CD4-positive, alpha-beta T cell treated with Interleukin-15 for 1 hour (primary cell): Measurements from ENCODE around the gene HEXIM1.

Experiments
- DNase-seq: peaks from one replicate; pipeline ENCODE4 v3.0.0-alpha.2; 2020

Gene HEXIM1, protein sequence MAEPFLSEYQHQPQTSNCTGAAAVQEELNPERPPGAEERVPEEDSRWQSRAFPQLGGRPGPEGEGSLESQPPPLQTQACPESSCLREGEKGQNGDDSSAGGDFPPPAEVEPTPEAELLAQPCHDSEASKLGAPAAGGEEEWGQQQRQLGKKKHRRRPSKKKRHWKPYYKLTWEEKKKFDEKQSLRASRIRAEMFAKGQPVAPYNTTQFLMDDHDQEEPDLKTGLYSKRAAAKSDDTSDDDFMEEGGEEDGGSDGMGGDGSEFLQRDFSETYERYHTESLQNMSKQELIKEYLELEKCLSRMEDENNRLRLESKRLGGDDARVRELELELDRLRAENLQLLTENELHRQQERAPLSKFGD

DNA sequence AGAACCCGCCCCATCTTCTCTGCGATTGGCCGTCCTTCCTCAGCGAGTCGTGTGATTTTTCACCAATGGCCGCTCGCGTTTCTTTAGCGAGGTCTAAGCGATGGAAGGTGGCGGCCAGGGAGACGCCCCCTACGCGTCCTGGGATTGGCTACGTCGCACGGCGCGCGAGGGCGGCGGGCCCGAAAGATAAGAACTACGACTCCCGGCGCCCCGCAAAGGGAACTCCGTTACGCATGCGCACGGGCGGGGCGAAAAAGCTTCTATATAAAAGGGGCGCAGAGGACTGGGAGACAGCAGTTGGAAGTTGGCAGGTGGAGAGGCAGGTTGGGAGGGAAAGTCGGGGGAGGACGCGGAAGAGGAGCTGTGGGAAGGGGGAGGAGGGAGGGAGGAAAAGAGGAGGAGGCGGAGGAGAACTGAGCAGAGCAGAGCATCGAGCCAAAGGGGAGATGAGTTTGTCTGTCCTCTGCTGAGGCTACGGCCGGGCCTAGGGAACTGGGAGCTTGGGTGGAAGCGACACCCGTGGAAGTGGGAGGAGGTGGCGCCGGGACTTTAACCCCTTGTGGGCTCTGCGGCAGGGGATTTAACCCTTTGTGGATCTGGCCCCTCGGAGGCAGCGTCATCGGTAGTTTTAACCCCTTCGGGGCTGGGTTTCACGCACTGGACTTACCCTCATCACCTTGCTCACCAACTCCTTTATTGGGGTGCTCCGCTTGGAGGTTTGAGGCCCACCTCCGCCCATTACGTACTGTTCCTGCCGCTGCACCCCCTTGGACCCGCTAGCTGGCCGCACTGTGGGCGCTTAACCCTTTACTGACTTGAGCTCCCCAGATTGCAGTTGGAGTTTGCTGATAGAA lies at the start of gene HEXIM1:
HEXIM1 (plus strand) TSS at position 293 of the 854 bp plus-strand sequence. CDS start 716 bp downstream, outside the sequence.
- peak; percentile 100 for DNase-seq

DNA sequence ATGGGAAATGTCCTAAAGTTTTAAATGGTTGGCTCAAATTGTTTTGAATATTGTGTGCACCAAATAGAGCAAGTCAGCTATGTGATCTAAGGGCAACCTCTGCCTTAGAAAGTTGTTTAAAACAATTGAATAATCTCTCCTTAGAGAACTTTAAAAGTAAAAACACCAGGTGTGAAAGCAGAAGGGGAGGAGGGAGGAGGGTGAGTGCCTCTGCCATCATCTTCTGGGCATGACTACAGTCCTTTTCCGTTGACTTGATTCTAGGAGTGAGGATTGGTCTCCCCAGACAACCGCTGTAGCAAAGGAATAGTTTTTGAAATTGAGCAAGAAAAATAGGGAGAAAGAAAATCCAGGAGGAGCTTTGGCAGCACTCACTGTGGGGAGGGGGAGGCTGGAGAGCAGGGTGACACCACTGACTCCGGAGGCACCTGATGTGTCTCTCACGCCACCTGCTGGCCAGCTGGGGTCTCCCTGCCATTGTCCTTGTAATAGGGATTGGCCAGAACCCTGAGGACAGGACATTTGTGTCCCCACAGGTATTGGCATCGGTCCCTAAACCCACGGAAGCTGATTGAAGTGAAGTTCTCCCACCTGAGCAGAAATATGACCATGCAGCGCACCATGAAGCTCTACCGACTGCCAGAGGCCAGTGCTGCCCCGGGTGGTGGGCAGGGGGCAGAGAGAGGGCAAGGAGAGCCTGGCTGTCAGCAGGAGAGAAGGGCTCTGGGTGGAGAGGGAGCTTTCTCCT lies 49.2 kb upstream of the HEXIM1 start:
- DNase-seq = peak; percentile 71

DNA sequence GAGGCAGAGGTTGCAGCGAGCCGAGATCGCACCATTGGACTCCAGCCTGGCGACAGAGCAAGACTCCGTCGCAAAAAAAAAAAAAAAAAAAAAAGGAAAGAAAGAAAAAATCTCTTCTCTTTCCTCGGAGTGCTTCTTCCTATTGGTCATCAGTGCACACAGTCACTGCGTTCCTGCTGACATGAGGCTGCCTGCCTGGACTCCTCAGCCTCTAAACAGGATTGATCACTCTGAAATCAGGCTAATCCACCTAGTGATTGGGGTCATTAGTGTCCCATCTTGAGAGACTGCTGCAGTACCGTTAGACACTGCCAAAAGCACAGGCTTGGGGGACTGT lies 46.8 kb upstream of the HEXIM1 start:
- no peak for DNase-seq

DNA sequence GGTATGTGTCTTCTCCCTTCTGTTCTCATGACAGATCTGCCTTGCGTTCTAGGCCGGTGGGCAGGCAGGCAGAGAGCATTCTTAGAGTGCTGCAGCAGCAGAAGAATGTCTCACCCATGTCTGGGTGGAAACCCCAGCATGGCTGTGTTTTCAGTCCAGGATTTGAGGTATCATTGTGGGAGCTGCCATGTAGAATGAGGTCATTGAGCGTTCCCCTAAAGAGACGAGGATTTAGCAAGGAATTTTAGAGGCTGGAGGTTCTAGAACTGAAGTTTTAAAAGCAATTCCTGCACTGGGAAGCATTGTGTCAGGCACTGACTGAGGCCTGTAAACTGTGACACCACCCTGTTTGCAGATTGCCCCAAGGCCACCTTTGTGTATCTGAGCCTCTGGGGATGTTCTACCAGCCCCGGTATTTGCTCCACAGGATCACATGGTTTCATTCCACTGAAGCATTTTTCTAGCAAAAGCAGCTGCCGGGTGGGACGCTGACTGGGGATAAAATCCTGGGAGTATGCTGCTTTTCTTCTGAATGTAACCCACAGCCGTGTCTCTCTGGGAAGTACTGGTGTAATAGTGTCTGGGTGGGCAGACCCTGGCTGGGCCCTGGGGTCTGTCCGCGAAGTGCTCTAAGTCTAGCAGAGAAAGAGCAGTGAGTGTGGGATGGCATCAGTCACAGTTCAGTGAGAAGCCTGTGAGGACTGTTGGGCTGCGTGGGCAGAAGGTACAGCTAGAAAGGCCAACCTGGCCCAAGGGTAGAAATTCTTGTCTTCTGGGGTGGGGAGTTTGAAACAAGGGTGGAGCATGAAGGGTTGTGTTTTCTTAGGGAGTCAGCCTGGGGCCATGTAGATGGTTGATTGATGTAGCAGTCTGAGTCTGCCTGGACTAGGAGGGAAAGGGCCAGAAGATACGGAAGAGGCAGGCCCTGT lies 46.1 kb upstream of the HEXIM1 start:
- no peak for DNase-seq

DNA sequence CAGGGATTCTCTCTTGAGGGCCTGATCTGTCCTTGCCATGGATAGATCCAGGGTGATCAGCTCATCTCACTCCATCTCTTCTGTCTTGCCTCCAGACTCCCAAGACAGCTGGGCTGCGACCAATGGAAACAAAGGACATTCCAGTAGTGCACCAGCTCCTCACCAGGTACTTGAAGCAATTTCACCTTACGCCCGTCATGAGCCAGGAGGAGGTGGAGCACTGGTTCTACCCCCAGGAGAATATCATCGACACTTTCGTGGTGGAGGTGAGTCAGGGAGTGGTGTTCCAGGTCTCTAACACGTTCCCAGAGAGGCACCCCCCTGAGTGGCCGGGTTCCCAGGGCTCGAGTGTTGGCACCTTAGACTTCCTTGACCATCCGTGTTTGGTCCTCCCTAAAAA lies 45.4 kb upstream of the HEXIM1 start:
- no peak for DNase-seq

DNA sequence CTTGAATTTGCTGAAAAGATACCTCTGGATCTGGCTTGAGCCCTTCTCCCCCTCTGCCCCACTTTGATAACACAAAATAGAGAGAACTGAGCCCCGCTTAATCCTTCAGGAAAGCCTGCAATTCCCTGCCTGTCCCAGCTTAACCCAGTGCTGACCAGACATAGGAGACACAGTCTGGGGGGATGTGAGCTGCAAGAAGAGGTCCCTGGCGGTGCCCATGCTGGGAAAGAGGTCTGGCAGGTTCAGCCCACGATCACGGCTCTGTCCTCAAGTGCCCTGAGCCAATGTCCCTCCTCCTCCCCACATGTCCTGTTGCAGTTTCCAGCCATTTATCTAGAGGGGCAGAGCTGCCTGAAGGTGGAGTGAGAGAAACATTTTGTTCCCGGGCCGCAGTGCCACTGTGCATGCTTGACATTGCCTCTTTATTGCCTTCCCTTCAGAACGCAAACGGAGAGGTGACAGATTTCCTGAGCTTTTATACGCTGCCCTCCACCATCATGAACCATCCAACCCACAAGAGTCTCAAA lies 44.9 kb upstream of the HEXIM1 start:
- DNase-seq = no peak

DNA sequence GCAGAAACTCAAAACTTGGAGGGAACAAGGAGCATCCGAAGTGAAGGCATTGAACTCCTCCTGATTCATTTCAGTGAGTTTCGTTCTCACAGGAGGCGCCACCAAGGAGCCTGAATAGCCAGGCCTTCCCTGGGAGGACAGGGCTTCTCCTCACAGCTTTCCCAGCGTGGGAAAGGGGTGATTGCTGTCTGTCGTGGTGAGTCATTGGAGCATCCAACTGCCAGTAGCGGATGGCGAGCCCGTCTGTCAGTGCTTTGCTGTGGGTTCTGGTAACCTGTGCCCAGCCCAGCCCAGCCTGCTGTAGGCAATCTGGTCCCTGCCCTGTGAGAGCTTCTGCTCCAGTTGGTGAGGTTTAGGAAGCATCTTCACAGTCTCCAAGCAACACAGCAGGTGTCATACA lies 44.2 kb upstream of the HEXIM1 start:
- DNase-seq = no peak

DNA sequence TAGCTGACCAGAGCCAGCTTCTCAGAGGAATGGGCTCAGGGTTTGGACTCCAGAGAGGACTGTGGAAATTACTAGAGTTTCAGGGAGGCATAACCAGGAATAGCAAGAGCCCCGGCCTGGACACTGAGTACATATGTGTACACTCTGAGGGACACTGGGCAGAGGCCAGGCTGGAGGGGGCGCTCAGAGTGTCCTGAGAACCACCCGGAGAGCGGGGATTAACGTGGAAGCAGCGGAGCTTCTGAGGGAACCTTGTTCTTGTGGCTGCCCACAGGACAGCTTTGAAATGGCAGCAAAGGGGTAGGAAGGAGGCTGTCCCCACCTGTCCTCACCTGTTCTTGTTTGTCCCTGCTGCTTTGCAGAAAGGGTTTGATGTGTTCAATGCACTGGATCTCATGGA lies 43.8 kb upstream of the HEXIM1 start:
- no peak for DNase-seq

DNA sequence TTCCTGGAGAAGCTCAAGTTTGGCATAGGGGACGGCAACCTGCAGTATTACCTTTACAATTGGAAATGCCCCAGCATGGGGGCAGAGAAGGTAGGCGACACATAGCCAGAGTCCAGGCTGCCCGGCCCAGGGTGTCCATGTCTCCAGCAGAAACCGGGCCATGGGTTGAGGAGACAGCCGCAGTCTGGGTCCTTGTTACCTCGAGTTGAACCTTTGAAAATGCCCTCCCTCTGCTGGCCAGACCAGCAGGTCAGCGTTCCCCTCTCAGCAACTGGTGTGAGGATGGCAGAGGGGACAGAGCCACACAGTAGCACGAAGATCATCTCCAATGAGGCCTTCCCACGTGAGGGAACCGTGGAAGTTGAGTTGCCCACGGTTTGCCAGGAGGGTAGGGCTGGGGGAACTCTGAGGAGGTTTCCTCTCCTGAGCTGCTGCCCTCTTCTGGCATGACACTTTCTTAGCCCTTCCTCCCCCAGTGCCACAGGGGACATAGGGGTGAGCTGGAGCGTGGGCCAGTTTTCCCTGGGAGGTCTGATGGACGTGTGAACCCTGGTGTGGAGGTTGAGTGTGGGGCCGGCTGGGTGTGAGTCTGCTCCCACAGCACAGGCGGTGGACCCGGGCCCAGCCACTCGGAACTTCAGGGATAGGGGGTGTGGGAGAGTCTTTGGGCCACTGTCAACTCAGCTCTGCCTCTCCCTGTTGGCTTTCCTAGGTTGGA lies 43.2 kb upstream of the HEXIM1 start:
- no peak for DNase-seq

DNA sequence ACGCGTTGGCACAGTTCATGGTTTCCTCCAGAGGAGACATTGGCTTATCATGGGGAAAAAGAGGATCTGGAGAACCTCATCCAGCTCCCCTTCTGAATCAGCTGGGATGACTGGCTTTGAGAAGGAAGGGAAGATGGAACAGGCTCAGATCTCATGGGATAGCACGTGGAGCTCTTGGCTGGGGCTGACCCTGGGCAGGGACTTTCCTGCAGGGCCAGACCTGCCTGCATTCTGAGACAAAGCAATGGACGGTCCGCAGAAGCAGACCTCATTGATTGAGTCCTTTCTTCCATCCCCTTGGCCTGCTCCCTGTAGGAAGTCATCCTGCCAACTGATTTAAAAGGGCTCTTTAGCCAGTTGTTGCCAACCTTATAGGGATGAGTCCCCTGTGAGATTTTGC lies 42.2 kb upstream of the HEXIM1 start:
- no peak for DNase-seq

DNA sequence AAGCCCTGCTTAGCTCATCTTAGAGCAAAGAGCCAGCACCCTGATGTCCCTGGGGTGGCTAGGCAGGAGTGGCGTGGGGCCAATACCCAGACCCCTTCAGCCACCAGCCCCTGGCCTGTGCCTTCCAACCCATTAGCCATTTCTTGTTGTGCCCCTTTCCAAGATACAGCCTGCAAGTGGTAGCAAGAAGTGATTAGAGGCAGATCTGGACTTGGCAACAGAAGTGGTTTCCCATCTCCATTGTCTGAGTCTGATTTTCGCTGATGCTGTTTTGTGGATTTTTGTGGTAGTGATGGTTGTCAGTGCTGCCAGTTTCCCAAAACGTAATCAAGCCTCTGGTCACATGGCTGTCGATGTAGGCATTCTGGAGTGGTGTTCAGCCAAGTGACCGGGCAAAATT lies 41.7 kb upstream of the HEXIM1 start:
- no peak for DNase-seq

DNA sequence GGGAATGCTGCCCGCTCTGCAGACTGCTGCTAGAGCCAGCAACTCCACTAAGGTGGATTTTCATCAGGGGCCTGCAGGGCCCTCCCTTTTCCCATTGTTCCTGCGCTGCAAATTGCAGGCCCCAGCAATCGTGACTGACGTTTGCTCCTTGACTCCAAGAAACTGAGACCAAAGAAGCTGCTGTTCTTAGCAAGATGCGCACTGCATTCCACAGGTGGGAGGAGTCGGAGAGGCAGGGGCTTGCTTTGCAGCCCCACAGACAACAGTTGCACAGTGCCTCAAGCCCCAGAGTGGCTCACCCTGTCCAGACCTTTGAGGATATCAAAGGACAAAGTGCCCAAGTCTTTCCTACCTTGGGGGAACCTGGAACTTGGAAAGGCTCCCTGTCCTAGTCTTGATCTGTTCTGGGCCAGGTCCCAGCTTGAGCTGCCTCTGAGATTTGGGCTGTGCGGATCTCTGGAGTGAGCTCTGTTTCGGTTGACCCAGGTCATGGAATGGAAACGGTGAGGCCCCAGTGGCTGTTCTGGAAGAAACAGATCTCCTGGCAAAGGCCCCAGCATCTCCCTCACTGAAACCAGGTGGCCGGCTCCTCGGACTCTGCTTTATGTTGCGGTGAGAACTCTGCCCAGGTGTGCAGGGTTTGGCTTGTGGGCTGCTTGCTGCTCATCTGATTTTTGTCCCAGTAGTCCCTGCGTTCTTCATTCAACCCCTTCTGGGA lies 40.8 kb upstream of the HEXIM1 start:
- no peak for DNase-seq

DNA sequence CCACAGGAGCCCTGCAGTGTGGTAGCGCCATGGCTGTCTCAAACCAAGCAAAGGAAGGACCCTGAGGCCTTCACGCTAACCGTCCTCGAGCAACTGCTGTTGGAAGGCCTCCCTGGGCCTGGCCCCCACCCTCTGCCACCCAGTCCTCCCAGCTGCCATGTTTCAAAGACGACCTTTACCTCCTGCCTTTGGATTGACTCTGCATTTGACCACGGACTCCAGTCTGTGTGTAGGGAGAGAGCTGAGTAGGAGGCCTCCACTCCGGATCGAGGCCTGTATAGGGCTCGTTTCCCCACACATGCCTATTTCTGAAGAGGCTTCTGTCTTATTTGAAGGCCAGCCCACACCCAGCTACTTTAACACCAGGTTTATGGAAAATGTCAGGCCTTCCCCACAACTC lies 40.2 kb upstream of the HEXIM1 start:
- no peak for DNase-seq

DNA sequence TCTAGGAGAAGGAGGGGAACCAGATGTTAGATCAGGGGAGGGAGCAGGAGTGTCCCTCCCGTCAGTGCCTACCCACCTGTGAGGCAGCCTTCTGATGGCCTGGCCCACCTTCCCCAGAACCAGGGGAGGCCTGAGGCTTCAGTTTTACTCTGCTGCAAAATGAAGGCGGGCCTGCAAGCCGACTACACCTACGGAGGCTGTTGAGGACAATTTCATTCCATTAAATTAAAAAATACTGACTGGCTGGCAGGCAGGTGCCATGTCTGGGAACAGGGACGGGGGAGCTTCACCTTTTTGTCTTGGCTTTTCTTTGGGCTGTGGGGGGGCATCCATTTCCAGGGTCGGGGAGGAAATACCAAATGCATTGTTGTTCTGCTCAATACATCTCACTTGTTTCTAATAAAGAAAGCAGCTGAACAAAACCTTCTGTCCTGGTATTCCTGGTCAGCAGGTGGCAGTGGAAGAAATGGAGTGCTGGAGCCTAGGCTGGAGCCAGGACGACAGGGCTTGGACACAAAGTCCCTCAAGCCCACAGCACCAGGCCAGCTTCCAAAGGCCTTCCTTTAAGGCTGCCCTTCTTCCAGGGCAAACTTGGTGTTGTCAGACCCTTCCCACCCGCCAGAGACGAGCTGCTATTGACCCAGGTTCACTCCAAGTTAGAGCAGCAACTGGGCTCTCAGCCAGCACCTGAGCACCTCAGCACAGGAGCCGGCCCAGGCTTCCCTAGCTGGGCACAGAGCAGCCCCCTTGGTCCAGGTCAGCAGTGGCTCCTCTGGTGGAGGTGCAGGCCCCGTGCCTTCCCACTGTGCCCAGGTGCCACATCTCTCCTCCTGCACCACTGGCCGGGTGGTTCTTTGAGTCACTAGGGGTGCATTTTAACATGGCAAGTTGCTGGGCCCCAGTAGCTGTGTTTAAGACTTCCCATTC lies 39.4 kb upstream of the HEXIM1 start:
- no peak for DNase-seq

DNA sequence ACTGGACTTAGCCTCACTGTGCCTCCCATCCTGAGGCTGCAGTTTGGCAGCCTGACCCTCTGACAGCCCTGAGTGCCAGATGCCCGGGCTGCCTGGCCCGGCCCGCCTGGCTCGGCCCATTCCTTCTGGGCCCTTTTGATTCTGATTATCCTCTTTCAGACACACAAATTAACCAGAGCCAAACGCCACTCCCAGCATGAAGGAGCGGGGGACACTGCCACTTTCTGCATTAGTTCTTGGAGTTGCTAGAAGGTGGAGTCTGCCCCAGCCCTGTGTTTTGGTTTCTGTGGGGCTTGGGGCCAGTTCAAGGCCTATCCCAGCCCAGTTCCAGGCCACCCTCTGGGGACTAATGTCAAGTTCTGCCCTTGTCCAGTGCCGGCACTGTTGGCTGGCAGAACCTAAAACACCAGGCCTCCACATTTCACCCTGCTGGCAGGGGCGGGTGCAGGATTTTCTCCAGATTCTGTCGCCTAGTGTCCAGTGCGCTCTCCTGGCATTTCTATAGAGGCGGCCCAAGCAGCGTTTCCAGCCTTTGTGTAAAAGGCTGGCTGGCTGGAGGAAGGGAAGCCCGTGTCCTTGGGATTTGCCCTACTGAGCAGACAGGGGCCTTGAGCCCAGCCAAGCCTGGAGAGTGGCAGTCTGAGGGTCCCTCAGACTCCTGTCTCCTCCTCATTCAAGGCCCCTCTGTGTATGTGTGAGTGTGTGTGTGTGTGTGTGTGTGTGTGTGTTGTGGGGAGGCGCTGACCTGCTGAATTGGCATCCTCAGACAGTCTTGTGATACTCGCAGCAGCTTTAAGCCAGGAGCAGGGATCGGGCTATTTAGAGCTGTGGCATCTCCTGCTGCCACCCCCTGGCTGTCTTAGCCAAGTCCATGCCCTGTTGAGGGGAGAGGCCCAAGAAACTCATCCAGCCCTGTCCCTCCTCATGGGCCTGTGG lies 37.3 kb upstream of the HEXIM1 start:
- no peak for DNase-seq

DNA sequence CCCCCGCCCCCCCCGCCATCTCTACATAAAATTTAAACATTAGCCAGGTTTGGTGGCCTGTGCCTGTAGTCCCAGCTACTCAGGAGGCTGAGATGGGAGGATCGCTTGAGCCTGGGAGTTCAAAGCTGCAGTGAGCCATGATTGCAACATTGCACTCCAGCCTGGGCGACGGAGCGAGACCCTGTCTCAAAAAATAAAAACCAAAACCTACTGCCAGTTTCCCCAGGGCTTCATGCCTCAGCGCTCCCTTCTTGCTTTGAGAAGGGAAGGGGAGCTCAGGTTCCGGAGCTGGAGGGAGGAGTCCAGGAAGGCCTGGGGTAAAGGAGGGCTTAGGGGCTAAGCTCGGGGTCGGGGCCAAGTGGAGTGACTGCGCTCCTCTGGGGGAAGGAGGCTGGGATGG lies 36.4 kb upstream of the HEXIM1 start:
- no peak for DNase-seq

DNA sequence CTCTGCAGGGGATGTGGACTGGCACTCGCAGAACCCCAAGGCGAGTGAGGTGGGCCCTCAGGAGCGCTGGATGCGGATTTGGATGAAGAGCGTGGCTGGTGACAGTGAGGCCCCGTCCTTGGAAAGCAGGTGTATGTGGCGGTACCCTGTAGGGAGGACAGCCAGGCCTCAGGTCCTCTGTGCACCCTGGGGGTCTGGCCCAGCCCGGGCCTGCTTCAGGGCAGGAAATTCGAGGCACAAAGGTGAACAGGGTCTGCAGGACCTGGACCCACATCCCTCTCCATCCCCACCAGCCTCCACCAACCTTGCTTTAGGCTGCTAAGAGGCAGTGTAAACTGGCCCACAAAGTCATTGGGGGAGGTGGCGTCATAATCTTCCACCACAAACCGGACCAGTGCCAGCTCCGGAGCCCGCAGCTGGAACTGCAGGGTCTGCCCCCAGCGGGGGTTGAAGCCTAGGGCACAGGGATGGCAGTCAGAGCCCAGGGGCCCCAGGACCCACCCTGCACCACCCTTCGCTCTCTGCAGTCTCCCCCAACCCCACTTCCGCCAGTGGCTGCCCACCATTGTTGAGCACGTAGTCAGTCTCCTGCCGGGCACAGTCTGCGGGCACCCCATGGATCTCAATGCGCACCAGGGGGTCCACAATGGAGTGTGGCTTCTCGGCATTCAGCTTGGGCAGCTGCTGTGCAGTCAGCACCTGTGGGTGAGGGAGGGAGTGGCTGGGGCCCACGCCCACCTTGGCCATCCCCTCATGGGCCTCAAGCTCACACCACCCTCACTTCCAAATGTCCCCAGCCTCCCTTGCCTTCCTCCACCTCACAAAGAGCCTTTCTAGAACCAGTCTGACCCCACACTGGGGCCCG lies 35.5 kb upstream of the HEXIM1 start:
- no peak for DNase-seq

DNA sequence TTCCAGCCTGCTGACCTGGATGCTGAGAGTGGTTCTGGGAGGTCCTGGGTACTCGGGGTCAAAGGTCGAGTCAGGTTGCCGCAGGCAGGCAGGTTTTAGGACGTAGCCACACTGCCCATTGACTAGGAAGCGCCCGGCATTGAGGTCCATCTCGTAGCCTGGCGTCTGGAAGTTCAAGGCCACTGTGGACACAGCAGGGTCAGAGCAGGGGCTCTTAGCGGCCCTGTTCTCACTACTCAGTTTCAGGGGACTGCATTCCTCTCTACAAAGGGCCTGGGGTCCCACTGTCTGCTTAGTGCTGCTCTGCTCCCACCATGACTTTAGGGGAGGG lies 34.9 kb upstream of the HEXIM1 start:
- DNase-seq = no peak
